ENCODE data around the gene PACS1.

PACS1 gene

GRCh38 chr11:66050581-66051231, 19.4 kb upstream of the PACS1 start:
- no peak for DNase-seq

GRCh38 chr11:66051371-66051765, 18.7 kb upstream of the PACS1 start:
- DNase-seq, result no peak

DNA sequence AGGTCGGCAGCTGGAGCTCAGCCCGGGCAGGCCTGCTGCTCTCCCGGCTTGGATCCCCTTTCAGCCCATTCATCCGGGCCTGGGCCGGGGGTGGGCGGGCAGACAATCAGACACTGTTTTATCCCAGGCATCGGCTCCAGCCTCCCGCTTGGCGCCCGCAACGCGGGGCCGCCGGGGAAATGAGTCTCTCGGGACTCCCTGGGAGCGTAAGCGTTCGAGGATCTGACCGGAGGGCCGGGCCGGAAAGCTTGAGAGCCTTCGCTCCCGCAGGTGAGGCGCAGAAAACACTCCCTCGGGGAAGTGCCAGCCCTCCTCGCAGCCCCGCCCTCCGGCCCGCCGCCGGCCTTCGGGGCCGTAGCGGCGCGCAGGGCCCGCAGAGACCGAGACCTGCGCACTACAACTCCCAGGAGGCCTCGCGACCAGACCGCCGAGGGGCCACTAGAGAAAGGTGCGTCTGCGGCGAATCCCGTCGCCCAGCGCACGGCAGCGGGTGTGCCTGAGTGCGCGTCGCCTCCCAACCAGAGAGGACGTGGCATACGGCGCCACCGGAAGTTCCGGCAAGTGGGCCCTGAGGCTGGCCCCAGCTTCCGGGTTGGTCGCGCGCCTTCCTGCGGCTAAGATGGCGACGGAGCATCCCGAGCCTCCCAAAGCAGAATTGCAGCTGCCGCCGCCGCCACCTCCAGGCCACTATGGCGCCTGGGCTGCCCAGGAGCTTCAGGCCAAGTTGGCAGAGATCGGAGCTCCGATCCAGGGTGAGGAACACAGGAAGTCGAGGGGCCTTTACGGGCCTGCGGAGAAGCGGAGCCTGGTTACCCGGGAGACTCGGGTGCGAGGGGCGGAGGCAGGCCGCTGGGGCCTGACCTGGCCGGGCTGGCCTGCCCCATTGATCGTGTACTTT, 18.1 kb upstream of the PACS1 start, which contains the start of gene SF3B2:
TSS of gene SF3B2 (plus strand) at position 599 of the 898 bp plus-strand sequence. CDS start at position 620, 21 bp downstream.
- DNase-seq, result peak; percentile 97

- DNase-seq, result no peak
Observed at GRCh38 chr11:66052664-66052982, 17.4 kb upstream of the PACS1 start.

DNA sequence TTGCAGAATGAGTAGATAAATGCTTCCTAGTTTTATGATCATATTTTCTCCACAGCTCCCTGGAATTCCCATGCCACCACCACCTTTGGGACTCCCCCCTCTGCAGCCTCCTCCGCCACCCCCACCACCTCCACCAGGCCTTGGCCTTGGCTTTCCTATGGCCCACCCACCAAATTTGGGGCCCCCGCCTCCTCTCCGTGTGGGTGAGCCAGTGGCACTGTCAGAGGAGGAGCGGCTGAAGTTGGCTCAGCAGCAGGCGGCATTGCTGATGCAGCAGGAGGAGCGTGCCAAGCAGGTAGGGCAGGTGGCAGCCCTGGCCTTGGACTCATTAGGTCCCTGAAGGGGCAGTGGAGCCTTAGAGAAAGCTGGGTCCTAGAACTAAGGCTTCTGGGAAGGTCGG, 15.1 kb upstream of the PACS1 start:
- DNase-seq, result no peak

DNA sequence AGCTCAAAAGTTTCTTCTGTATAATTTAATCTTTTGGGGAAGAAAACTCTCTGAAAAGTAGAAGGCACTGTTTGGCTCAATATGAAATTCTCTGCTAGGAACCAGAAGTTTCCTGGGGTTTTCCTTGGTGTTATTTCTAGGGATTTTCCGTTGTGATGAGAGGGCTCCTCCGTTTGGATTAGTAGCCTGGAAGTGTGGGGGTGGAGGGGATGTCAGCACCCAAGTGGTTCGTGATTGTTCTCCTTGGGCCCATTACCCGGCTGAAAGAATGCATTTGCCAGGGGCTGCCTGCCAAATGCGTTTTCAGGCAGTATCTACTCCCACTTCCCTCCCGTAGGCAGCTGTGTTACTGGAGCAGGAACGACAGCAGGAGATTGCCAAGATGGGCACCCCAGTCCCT, 13.6 kb upstream of the PACS1 start:
- DNase-seq, result no peak

DNA sequence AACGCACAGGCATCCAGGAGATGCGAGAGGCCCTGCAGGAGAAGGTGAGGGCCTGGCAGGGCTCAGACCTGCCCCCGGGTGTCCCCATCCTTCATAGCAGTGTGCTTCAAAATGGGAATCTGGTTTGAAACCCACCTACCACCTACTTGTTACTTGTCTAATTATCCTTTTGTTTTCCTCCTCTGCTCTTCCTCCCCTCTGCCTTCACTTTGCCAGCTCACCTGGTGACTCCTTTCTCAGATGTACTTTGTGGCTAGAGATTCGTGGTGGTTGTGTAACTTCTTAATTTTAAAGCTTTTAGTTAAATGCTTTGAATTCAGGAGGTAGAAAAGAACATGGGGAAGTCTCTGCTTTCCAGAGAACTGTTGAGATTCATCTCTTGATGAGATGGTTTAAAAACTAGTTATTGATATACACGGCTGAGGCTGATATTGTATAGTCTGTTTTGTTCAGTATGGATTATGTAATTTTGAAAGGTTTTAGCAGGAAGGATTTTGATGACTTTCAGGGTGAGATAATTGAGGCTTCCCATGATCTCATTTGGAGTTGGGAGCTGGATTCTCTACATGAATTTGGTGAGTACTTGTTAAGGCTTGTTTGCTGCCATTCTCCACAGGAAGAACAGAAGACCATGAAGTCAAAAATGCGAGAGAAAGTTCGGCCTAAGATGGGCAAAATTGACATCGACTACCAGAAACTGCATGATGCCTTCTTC, 9.9 kb upstream of the PACS1 start:
- DNase-seq, result no peak

- DNase-seq, result no peak
Observed at GRCh38 chr11:66061268-66061667, 8.8 kb upstream of the PACS1 start.

- DNase-seq, result no peak
Observed at GRCh38 chr11:66062408-66062807, 7.7 kb upstream of the PACS1 start.

GRCh38 chr11:66063900-66064299, 6.2 kb upstream of the PACS1 start:
- no peak for DNase-seq

DNA sequence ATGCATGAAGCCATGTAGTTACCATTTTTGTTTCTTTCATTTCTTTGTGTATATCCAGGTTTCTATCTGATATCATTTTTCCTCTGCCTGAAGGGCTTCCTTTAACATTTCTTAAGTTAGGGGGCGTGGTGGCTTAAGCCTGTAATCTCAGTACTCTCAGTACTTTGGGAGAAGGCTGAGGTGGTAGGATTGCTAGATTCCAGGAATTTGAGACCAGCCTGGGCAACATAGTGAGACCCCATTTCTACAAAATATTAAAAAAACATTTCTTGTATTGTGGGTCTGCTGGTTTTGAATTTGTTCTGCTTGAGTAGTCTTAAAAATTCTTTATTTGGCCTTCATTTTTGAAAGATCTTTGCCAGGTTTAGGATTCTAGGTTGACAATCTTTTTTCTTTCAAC, 5.5 kb upstream of the PACS1 start:
- DNase-seq, result no peak

DNA sequence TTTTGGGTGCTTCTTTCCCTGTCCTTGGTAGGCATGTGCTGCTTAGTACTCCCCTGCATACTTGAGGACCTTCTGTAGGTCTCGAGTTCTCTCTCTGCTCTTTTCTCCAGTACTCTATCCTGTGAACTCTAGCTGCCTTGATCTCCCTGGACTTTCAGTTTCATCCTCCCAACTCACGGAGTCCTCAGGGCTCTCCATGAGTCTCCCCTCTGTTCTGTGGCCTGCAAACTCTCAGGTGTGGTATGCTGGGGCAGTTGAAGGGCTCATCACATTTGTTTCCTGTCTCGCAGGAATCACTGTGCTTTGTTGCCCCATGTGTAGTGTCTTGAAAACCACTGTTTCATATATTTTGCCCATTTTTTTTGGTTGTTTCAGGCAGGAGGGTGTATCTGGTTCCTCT, 3.3 kb upstream of the PACS1 start:
- DNase-seq, result no peak

GRCh38 chr11:66067640-66068039, 2.4 kb upstream of the PACS1 start:
- DNase-seq, result no peak

DNA sequence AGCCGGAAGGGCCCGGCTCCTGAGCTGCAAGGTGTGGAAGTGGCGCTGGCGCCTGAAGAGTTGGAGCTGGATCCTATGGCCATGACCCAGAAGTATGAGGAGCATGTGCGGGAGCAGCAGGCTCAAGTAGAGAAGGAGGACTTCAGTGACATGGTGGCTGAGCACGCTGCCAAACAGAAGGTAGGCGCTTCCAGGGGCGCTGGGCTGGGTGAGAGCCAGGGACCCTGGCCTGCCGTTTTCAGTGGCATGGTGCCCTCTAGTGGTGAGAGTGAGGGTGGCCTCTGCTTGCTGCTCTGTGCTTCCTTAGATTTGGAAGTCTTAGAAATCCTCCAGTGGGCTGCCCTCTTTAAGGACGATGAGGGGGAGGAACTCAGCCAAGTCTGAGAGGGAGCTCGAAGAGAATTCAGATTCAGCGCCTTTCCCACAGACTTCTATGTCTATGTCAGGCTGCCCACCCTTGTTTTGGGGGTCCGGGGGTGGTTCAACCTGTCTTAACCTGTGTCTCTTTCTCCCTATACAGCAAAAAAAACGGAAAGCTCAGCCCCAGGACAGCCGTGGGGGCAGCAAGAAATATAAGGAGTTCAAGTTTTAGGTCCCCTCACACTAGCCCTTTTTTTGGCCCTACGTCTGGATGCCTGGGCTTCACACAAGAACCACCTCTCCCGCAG, 1.8 kb upstream of the PACS1 start:
- peak; percentile 83 for DNase-seq

- peak; percentile 50 for DNase-seq
Observed at GRCh38 chr11:66068923-66069714, 953 bp upstream of the PACS1 start.

DNA sequence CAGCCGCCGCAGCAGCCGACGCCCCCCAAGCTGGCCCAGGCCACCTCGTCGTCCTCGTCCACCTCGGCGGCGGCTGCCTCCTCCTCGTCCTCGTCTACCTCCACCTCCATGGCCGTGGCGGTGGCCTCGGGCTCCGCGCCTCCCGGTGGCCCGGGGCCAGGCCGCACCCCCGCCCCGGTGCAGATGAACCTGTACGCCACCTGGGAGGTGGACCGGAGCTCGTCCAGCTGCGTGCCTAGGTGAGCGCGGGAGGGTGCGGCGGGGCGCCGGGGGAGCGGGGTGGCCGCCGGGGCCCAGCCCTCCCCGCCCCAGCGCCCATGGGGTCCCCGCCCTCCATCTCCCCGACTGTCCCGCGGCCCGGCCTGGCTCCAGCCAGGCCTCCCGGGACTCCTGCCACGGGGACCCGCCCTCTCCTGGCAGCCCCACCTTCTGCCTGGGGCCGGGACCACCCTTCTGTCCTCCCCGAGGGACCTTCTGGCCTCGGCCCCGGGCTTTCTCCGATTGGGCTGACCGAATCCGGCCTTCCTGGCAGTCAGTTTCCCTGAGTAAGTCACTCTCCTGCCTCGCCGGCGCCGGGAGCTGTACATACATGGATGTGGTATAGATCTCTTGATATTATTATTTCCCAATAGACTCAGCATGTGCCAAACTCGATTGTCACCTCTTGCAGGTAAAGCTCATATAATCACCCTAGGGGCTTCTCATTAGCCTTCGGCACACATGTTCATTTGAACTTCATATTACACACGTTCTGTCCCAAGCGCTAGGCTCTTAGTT, 720 bp downstream of the PACS1 start:
- peak; percentile 12 for DNase-seq

GRCh38 chr11:66071381-66071801, 1.3 kb downstream of the PACS1 start:
- DNase-seq, result peak; percentile 31

- DNase-seq, result no peak
Observed at GRCh38 chr11:66072081-66072480, 2.0 kb downstream of the PACS1 start.

DNA sequence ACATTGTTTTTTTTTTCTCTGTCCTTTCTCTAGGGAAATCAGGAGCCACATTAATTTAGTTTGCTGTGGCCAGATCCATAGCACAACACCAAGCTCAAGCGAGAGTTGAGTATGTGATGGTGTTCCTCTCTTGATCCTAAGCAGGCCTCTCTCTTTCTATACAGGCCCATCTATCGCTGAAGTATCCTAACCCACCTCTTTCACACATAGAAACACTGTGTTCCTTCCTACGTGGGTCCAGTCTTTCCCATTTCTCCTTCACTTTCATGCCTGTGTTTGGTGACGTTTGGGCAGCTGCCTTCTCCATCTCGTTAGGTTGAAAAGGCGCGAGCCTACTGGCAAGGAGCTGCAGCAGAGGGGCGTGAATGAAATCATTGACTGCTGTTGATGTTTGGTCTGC, 2.4 kb downstream of the PACS1 start:
- DNase-seq, result no peak

GRCh38 chr11:66073669-66074068, 3.6 kb downstream of the PACS1 start:
- no peak for DNase-seq

DNA sequence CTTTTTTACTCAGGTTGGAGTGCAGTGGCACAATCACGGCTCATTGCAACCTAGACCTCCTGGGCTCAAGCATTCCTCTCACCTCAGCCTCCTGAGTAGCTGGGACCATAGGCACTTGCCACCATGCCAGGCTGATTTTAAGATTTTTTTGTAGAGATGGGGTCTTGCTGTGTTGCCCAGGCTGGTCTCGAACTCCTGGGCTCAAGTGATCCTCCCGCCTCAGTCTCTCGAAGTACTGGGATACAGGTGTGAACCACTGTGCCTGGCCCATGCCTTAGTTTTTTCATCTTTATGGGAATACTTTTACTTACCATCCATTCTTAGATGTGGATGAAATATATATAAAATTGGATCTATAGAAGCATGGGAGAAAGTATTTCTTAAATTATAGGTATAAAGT, 5.2 kb downstream of the PACS1 start:
- no peak for DNase-seq

DNA sequence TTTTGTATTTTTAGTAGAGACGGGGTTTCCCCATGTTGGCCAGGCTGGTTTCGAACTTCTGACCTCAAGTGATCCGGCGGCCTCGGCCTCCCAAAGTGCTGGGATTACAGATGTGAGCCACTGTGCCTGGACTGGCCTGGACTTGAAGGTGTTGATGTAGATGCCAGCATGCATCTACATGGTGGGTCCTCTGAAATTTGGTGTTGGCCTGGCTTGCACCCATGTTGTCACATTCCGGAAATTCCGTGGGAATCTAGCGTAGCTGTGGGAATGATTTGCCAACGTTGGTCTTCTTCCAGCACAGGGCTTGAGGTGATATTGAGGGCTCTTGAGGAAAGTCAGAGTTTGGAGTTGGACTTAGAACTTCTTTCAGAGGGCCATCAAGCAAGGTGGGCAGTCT, 6.5 kb downstream of the PACS1 start:
- DNase-seq, result no peak
